ENCODE results near the gene RAB34.

RAB34 gene

DNA sequence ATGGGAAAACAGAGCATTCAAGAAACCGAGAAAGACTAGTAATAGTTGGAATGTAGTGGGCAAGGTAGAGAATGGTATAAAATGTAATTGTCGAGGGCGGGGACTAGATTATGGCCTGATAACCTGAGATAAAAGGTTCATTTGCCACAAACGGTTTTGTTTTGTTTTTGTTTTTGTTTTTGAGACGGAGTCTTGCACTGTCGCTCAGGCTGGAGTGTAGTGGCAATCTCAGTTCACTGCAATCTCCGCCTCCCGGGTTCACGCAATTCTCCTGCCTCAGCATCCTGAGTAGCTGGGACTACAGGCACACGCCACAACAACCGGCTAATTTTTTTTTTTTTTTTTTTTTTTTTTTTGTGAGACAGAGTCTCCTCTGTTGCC is 12.3 kb upstream of the RAB34 start:
- Histone ChIP-seq H3K4me3 (ENCODE audit: low read depth, low read length) (no peak overlapping the region), H3K36me3 (ENCODE audit: control insufficient read depth in 2 of 2, insufficient read depth in 1 of 2, low read length in 2 of 2) (peaks cover 0 to 4% of the 10 kb centered on the region in 2 experiments; a peak in 2 of 3 replicates), H3K4me1 (ENCODE audit: control insufficient read depth, insufficient read depth, low read length) (no peaks in the 10 kb centered on the region), H3K9me3 (ENCODE audit: control insufficient read depth, insufficient read depth, low read depth, low read length) (no peaks in the 10 kb centered on the region), H3K27ac (ENCODE audit: extremely low read depth, low read depth, low read length) (no peak overlapping the region)
- TF ChIP-seq, protein P1, sequence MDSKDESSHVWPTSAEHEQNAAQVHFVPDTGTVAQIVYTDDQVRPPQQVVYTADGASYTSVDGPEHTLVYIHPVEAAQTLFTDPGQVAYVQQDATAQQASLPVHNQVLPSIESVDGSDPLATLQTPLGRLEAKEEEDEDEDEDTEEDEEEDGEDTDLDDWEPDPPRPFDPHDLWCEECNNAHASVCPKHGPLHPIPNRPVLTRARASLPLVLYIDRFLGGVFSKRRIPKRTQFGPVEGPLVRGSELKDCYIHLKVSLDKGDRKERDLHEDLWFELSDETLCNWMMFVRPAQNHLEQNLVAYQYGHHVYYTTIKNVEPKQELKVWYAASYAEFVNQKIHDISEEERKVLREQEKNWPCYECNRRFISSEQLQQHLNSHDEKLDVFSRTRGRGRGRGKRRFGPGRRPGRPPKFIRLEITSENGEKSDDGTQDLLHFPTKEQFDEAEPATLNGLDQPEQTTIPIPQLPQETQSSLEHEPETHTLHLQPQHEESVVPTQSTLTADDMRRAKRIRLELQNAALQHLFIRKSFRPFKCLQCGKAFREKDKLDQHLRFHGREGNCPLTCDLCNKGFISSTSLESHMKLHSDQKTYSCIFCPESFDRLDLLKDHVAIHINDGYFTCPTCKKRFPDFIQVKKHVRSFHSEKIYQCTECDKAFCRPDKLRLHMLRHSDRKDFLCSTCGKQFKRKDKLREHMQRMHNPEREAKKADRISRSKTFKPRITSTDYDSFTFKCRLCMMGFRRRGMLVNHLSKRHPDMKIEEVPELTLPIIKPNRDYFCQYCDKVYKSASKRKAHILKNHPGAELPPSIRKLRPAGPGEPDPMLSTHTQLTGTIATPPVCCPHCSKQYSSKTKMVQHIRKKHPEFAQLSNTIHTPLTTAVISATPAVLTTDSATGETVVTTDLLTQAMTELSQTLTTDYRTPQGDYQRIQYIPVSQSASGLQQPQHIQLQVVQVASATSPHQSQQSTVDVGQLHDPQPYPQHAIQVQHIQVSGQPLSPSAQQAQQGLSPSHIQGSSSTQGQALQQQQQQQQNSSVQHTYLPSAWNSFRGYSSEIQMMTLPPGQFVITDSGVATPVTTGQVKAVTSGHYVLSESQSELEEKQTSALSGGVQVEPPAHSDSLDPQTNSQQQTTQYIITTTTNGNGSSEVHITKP (tag by site-specific recombination; IDR thresholded peaks at IDR 0.05) = no peak
- TF ChIP-seq ZNF211 (tag by site-specific recombination; IDR thresholded peaks at IDR 0.05; ENCODE audit: low read depth) (no peak), ZNF354C (tag by site-specific recombination; IDR thresholded peaks at IDR 0.05; ENCODE audit: borderline replicate concordance, low read depth) (no peak), ZNF549 (tag by site-specific recombination; IDR thresholded peaks at IDR 0.05) (no peak)
- TF ChIP-seq, protein P2, sequence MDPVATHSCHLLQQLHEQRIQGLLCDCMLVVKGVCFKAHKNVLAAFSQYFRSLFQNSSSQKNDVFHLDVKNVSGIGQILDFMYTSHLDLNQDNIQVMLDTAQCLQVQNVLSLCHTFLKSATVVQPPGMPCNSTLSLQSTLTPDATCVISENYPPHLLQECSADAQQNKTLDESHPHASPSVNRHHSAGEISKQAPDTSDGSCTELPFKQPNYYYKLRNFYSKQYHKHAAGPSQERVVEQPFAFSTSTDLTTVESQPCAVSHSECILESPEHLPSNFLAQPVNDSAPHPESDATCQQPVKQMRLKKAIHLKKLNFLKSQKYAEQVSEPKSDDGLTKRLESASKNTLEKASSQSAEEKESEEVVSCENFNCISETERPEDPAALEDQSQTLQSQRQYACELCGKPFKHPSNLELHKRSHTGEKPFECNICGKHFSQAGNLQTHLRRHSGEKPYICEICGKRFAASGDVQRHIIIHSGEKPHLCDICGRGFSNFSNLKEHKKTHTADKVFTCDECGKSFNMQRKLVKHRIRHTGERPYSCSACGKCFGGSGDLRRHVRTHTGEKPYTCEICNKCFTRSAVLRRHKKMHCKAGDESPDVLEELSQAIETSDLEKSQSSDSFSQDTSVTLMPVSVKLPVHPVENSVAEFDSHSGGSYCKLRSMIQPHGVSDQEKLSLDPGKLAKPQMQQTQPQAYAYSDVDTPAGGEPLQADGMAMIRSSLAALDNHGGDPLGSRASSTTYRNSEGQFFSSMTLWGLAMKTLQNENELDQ (tag by site-specific recombination; IDR thresholded peaks at IDR 0.05; ENCODE audit: low read depth) = no peak
- TF ChIP-seq, protein P3, sequence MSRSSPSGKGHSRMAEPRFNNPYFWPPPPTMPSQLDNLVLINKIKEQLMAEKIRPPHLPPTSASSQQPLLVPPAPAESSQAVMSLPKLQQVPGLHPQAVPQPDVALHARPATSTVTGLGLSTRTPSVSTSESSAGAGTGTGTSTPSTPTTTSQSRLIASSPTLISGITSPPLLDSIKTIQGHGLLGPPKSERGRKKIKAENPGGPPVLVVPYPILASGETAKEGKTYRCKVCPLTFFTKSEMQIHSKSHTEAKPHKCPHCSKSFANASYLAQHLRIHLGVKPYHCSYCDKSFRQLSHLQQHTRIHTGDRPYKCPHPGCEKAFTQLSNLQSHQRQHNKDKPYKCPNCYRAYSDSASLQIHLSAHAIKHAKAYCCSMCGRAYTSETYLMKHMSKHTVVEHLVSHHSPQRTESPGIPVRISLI (tag by site-specific recombination; IDR thresholded peaks at IDR 0.05) = 0 out of 2 replicates have a peak, but pooled peaks have one; percentile 40
- TF ChIP-seq, protein P4, sequence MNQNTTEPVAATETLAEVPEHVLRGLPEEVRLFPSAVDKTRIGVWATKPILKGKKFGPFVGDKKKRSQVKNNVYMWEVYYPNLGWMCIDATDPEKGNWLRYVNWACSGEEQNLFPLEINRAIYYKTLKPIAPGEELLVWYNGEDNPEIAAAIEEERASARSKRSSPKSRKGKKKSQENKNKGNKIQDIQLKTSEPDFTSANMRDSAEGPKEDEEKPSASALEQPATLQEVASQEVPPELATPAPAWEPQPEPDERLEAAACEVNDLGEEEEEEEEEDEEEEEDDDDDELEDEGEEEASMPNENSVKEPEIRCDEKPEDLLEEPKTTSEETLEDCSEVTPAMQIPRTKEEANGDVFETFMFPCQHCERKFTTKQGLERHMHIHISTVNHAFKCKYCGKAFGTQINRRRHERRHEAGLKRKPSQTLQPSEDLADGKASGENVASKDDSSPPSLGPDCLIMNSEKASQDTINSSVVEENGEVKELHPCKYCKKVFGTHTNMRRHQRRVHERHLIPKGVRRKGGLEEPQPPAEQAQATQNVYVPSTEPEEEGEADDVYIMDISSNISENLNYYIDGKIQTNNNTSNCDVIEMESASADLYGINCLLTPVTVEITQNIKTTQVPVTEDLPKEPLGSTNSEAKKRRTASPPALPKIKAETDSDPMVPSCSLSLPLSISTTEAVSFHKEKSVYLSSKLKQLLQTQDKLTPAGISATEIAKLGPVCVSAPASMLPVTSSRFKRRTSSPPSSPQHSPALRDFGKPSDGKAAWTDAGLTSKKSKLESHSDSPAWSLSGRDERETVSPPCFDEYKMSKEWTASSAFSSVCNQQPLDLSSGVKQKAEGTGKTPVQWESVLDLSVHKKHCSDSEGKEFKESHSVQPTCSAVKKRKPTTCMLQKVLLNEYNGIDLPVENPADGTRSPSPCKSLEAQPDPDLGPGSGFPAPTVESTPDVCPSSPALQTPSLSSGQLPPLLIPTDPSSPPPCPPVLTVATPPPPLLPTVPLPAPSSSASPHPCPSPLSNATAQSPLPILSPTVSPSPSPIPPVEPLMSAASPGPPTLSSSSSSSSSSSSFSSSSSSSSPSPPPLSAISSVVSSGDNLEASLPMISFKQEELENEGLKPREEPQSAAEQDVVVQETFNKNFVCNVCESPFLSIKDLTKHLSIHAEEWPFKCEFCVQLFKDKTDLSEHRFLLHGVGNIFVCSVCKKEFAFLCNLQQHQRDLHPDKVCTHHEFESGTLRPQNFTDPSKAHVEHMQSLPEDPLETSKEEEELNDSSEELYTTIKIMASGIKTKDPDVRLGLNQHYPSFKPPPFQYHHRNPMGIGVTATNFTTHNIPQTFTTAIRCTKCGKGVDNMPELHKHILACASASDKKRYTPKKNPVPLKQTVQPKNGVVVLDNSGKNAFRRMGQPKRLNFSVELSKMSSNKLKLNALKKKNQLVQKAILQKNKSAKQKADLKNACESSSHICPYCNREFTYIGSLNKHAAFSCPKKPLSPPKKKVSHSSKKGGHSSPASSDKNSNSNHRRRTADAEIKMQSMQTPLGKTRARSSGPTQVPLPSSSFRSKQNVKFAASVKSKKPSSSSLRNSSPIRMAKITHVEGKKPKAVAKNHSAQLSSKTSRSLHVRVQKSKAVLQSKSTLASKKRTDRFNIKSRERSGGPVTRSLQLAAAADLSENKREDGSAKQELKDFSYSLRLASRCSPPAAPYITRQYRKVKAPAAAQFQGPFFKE (tag by site-specific recombination; IDR thresholded peaks at IDR 0.05; ENCODE audit: borderline replicate concordance) = no peak
- CTCF ChIA-PET = interaction anchor here (3.9 to 13.6 kb wide), 3 partner anchors 17 to 170 kb away, joined by 61 to 445 read pairs (median 73); partner anchors contain the start of genes DHRS13, FLOT2 and TRAF4
- POLR2A ChIA-PET = interaction anchor here (0.6 to 6.7 kb wide), 6 partner anchors 10 to 223 kb away, joined by 3 to 448 read pairs (median 36); partner anchors contain the start of genes PHF12, PROCA1, RPL23A and TRAF4

DNA sequence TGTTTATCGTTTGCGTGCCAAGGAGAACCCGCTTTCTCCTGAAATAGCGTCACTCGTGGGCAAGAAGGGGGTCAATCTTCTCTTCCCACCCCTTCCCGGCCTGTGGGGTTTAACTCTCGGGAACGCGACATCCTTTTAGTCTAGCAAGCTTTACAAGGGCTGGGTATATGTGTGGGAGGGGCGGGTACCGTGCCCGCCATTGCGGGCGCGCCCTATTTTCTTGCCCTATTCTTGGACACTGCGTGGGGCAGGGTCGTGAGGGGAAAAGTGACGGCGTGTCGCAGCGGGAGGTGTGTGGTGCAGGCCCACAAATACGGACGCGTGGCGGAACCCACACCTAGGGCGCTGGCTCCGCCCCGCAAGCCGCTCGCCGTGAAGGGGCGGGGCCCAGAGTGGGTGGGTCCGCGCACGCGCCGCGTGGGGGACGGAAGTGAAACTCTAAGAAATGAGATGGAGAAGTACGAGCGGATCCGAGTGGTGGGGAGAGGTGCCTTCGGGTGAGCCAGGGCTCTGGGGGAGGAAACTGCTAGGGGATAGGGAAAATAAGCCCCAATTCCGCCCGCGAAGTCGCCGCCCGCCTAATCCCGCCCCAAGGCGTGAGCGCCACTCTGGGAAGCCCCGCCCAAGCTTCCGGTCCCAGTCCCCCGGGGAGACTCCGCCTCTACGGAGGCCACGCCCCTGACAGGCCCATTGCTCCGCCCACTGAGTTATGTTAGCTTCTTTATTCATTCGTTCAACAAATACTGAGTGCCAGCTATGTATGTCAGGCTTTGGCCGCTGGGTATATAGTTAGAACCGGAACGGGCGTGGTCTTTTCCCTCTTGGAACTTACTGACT is 10.9 kb upstream of the RAB34 start, which contains the start of gene NEK8:
NEK8 (plus strand) TSS at position 425 of the 837 bp plus-strand sequence; CDS start at position 451, 26 bp downstream.
- Histone ChIP-seq H3K4me1 (ENCODE audit: control insufficient read depth, insufficient read depth, low read length) (no peaks in the 10 kb centered on the region), H3K27ac (ENCODE audit: extremely low read depth, low read depth, low read length) (peak within 1 kb of the TSS; percentile 73), H3K4me3 (ENCODE audit: low read depth, low read length) (peak within 1 kb of the TSS; percentile 87), H3K9me3 (ENCODE audit: control insufficient read depth, insufficient read depth, low read depth, low read length) (no peaks in the 10 kb centered on the region), H3K36me3 (ENCODE audit: control insufficient read depth in 2 of 2, insufficient read depth in 1 of 2, low read length in 2 of 2) (peaks cover 0 to 17% of the 10 kb centered on the region in 2 experiments; a peak in 2 of 3 replicates)
- CTCF ChIA-PET = interaction anchor here (0.6 to 13.6 kb wide), 22 partner anchors 12 to 388 kb away, joined by 3 to 445 read pairs (median 8); partner anchors contain the start of genes BLTP2, DHRS13, FLOT2 and PROCA1
- POLR2A ChIA-PET = interaction anchor here (0.5 to 6.7 kb wide), 17 partner anchors 9 to 237 kb away, joined by 3 to 448 read pairs (median 11); partner anchors contain the start of genes BLTP2, FAM222B, FLOT2 and PHF12
- TF ChIP-seq ZNF433 (tag by site-specific recombination; IDR thresholded peaks at IDR 0.05; ENCODE audit: low read depth) (no peak), ZFHX2 (tag by site-specific recombination; conservative IDR thresholded peaks at IDR 0.05) (peak; percentile 88), ZNF211 (tag by site-specific recombination; IDR thresholded peaks at IDR 0.05; ENCODE audit: low read depth) (no peak), ZNF768 (tag by site-specific recombination; IDR thresholded peaks at IDR 0.05) (no peak), ZNF114 (tag by site-specific recombination; IDR thresholded peaks at IDR 0.05) (no peak), ZNF239 (tag by site-specific recombination; IDR thresholded peaks at IDR 0.05) (no peak), ZNF19 (tag by site-specific recombination; IDR thresholded peaks at IDR 0.05; ENCODE audit: low read depth) (no peak)
- TF ChIP-seq, protein P5, sequence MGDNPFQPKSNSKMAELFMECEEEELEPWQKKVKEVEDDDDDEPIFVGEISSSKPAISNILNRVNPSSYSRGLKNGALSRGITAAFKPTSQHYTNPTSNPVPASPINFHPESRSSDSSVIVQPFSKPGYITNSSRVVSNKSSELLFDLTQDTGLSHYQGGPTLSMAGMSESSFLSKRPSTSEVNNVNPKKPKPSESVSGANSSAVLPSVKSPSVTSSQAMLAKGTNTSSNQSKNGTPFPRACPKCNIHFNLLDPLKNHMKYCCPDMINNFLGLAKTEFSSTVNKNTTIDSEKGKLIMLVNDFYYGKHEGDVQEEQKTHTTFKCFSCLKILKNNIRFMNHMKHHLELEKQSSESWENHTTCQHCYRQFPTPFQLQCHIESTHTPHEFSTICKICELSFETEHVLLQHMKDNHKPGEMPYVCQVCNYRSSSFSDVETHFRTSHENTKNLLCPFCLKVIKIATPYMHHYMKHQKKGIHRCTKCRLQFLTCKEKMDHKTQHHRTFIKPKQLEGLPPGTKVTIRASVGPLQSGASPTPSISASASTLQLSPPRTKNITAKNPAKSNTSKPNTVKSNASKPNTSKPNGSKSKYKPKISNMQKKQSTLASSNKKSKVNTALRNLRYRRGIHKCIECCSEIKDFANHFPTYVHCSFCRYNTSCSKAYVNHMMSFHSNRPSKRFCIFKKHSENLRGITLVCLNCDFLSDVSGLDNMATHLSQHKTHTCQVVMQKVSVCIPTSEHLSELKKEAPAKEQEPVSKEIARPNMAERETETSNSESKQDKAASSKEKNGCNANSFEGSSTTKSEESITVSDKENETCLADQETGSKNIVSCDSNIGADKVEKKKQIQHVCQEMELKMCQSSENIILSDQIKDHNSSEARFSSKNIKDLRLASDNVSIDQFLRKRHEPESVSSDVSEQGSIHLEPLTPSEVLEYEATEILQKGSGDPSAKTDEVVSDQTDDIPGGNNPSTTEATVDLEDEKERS (tag by site-specific recombination; IDR thresholded peaks at IDR 0.05) = no peak

All from HEK293 (cell line).